Glomerular visceral epithelial cell (primary cell): Measurements from ENCODE around the gene FGFBP2.

Experiments used
- DNase-seq: peaks from one replicate; pipeline ENCODE4 v3.0.0-alpha.2; 2016; ENCODE audit errors: extremely low spot score

FGFBP2 gene

GRCh38 chr4:15968551-15969300, 5.8 kb upstream of the FGFBP2 start:
- no peak for DNase-seq

DNA sequence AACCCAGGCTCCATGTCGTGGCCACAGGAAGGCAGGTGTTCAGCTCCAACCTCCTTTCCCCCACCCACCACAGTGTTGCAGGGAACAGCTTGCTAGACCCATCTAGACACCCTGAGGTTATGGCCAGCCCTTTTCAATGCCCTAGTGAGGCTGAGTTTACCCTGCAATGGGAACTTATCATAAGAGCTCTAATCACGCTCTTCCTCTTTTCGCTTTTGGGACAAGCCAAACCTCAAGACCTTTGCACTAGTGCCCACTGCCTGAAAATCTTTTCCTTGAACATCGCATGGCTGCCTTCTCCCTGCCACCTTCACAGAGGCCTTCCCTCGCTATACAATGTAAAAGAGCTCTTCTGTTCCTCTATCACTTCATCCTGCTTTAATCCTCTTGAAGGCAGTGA, 2.4 kb upstream of the FGFBP2 start:
- DNase-seq, result no peak

DNA sequence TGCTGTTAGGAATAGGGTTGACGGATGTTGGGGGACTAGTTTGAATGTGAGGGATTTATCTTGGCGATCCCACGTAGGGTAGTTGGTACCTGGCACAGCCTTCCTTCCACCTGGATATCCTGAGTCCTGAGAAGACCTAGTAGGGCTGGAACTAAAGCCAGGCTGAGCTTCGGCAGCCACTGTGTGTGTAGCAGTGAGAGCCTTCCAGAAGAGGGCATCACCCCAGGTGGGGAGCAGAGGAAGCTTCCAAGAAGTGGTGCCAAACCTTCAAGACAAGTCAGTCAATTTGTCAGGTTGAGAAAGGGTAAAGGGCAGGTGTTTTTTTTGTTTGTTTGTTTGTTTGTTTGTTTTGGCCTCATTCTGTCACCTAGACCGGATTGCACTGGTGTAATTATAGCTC, 1.2 kb upstream of the FGFBP2 start:
- DNase-seq, result no peak

GRCh38 chr4:15963576-15963975, 601 bp upstream of the FGFBP2 start:
- no peak for DNase-seq

GRCh38 chr4:15961781-15962510, 1.0 kb downstream of the FGFBP2 start:
- DNase-seq, result no peak

DNA sequence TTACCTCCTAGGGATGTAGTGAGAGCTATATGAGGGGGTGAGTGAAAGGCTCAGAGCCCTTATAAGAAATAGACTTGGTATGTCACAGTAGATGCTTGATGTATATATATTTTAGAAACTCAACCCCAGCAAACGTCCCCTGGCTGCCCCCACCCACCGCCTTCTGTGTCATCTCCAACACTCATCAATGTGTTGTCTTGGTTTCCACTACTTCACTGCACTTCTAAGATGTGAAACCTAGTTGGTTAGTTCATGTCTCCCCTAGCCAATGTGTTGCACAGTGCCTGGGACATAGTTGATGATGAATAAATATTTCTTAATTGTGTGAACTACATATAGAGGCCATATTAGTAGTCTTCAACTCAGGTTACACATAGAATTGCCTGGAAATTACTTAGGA, 4.4 kb downstream of the FGFBP2 start:
- DNase-seq, result no peak

DNA sequence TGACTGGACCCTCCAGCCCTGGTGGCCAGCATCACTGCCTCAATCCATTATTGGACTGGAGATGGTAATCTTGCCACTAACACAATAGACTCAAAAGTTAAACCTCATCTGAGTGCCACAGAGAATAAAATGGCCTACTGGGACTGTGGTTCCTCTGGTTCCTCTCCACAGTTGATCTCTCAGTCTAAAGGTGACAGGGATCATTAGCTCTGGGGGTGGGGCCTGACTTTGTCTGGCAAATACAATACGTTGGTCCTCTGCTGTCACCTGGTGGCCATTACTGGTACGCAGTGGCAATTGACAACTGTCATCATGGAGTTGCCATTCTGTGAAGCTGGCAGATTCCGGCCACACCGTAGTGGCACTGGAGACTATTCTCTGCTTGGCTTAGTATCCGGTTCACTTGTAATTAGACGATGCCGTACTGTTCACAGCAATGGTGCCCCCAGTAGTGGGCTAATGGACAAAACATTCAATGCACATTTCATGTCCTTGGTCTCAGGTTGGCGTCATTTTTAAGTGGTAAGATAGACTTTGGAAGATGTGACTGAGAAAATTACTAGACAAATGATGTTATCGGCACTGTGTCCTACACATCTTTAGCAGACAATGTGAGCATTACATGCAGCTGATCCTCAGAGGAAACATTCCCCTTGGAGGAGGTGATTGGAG, 6.7 kb downstream of the FGFBP2 start:
- peak; percentile 78 for DNase-seq

DNA sequence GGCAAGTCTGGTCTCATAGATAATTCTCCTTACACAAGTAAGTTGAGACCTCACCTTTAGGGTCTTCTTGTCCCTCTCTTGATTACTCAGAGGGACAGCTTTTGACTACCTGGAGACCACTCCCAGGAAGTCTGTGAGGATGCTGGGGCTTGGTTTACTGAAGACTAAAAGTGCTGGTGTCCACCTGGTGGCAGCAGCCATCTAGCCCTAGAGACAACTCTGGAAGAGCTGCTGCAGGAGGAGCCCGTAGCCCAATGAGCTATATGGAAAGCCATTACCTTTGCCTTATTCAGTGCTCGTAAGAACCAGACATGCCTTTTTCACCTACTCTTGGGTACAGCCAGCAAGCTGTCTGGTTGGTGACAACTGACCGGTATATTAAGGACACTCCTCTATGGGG, 7.3 kb downstream of the FGFBP2 start:
- DNase-seq, result no peak

DNA sequence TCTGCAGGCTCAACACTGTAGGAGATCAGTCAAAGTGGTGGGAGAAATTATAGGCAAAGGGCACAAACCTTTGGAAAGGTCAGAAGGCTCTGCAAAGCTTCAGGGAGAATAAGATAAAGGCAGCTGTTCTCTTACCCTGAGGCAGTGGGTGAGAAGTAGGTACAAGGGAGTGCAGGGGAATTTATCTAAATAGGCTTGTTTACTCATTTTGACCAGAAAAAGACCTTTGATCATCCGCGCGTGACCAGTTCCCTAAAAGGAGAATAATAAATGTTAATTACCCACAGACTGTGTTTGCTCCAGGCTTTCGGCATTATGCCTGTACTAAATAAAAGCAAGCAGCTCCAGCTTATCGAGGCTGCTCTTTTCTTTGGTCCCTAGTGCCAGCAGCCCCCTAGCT, 9.3 kb downstream of the FGFBP2 start:
- no peak for DNase-seq

DNA sequence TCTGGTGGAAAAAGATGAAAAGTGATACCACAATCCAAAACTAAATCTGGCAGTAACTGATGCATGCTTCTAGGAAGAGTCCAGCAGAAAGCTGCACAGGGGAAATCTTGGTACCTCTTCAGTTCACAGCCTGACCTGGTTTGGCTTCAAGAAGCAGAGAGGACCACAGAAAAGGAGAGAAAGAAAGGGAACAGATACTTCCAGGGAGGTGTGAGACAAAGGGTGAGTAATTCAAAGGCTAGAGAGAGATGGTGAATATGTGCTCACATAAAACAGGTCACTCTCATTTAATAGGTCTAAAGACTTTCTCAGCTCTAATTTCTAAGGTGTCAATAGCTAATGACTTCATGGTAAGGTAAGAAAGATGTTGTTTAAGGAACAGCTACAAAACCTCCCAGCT, 11.2 kb downstream of the FGFBP2 start:
- no peak for DNase-seq

DNA sequence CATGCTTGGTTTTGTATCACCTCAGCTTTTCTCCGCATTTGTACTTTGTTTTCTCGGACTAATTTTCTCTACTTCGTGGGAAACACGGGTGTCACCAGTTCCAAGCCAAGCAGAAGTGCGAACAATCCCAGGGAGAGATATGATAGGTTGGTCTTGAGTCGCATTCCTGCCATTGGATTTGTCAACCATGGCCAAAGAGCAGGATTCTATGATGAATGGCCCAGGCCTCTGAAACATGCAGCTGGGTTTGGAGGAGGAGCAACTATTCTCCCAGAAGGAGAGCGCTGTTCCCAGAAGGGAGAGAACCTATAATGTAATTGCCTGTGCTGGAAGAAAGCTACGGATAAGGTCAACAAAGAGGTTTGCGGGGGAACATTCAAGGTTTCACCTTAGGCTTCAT, 14.1 kb downstream of the FGFBP2 start:
- DNase-seq, result no peak

DNA sequence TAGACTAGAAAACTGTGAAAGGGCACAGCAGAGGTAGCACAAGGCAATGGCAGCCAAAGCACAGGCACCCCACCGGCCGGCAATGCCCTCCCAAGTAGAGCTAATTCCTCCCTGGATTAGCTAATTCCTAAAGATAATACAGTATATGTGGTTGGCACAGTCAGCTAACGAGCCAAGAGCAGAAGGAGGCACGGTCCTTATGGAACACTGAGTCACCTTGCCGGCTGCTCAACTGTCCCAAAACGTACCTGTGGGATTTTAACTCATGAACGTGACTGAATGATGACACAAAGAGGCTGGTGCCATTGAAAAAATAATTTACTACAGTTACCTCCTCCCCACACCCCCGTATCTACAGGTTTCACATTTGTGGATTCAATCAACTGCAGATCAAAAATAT, 15.3 kb downstream of the FGFBP2 start:
- no peak for DNase-seq

GRCh38 chr4:15945516-15945915, 17.5 kb downstream of the FGFBP2 start:
- DNase-seq, result no peak

DNA sequence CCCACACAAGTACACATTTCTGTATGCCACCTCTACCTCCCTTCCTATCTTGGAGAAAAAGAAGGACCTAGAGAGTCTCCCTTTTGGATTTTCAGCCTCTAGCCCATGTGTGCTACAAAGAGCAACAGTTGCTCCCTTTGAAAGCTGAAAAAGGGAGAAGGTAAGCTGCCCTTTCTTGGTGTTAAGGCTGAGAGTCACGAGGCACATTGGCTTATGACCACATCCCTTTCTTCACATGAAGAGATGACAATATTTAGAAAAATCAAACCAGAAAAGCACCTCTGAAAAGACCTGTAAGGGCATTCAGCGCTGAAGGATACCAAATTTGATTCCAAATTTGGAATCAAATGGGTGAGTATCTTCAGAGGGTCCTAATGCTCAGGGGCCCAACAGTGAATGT, 18.1 kb downstream of the FGFBP2 start:
- DNase-seq, result no peak

DNA sequence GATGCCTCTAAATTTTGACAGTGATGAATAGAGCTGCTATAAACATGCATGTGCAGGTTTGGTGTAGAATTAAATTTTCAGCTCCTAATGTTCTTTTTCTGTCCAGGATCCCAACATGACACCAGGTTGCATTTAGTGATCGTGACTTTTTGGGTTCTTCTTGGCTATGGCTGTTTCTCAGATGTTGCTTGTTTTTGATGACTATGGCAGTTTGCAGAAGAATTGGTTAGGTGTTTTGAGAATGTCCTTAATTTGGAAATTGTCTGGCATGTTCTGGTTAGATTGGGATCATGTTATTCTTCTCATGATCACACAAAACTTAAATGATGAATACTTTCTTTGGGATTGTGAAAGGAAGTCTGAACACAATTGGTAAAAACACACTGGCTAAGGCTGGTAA, 20.7 kb downstream of the FGFBP2 start:
- no peak for DNase-seq

DNA sequence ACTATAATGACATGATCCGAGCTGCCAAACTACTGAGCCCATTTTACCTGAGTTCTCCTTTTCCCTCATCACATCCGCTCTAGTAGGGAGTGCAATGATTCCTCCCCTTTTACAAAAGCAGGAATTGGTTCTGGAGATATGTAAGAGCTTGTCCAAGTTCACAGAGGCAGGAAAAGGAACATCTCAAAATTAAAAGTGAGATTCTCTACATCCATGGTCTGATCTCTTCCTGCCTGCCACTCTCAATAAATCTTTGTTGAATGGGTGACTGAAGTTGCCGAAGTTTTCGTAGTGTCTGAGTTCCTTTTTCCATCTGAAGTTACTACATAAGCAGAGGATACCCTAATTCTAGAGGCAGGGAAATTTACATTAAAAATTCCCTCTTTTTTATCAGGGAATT, 24.3 kb downstream of the FGFBP2 start, which contains the start of gene FGFBP1:
Gene FGFBP1, minus strand, starts transcription at position 101 of the 400 bp plus-strand sequence. CDS start 2,108 bp downstream, outside the sequence.
- DNase-seq, result no peak

GRCh38 chr4:15938182-15938581, 24.8 kb downstream of the FGFBP2 start:
- DNase-seq, result peak; percentile 31

DNA sequence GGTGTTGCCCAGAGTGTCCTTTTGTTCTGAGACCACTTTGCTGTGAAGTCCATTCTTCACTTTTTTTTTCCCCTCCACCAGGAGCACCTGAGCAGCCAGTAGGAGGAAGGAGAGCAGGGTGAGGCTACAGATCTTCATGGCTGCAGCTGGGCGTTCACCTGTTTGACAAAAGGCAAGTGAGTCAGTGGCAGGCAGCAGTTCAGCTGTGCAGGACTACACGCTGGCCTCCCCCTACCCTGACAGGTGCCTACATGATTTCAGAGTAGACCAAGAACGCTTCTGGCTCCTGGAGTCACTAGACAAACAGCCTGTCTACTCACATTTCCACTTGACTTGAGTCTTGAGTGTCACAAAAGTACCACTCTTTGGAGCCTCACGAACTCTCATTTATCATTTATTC, 26.5 kb downstream of the FGFBP2 start:
- no peak for DNase-seq

GRCh38 chr4:15935504-15936402, 27.2 kb downstream of the FGFBP2 start:
- no peak for DNase-seq

- DNase-seq, result no peak
Measured at GRCh38 chr4:15934259-15934658, 28.7 kb downstream of the FGFBP2 start.

- no peak for DNase-seq
Measured at GRCh38 chr4:15931451-15932210, 31.3 kb downstream of the FGFBP2 start.
